Measurements from ENCODE around the gene TMEM19. TPM values are rescaled to one million over a fixed set of nuclear protein-coding genes. Genes with fewer than 3 reads are reported as not detected.

Gene TMEM19
- total RNA-seq, 1 experiment from 2014 or later: 56.3 TPM

GRCh38 chr12:71653137-71653536, 32.7 kb upstream of the TMEM19 start:
- peaks cover 17% of the 10 kb centered on the region for H3K9me3 ChIP-seq (ENCODE audit: low read depth, low read length, poor library complexity, severe bottlenecking)
- no peak for DNase-seq (ENCODE audit: low spot score)
- peaks cover 4% of the 10 kb centered on the region for H3K4me1 ChIP-seq (ENCODE audit: insufficient read depth, low read length, poor library complexity, severe bottlenecking)
- H3K27ac ChIP-seq (ENCODE audit: low read depth, low read length, poor library complexity, severe bottlenecking): no peak overlapping the region
- ChIA-PET CTCF (no interaction called here), POLR2A (ENCODE audit: low non-redundant PET) (no interaction called here)
- H3K27me3 ChIP-seq (replicated peaks; ENCODE audit: insufficient read depth, low read depth, low read length, poor library complexity): no peaks in the 10 kb centered on the region
- no TSS peak for BruUV-seq (replicated peaks)
- intact Hi-C loops (cut with micrococcal nuclease; ENCODE audit: unreplicated experiment): no loop called here
- peaks cover 64% of the 10 kb centered on the region for H3K36me3 ChIP-seq (ENCODE audit: insufficient read depth, low read length, poor library complexity, severe bottlenecking)
- H3K4me3 ChIP-seq (ENCODE audit: low read depth, low read length, poor library complexity, severe bottlenecking): no peak overlapping the region
- TF ChIP-seq EZH2 (IDR thresholded peaks at IDR 0.05; ENCODE audit: borderline replicate concordance, low read depth, low read length, poor library complexity, severe bottlenecking) (no peak), CTCF (conservative IDR thresholded peaks at IDR 0.05; ENCODE audit: low read depth, low read length) (no peak)

- TF ChIP-seq CTCF (conservative IDR thresholded peaks at IDR 0.05; ENCODE audit: low read depth, low read length) (no peak), EZH2 (IDR thresholded peaks at IDR 0.05; ENCODE audit: borderline replicate concordance, low read depth, low read length, poor library complexity, severe bottlenecking) (no peak)
- no peaks in the 10 kb centered on the region for H3K27me3 ChIP-seq (replicated peaks; ENCODE audit: insufficient read depth, low read depth, low read length, poor library complexity)
- H3K4me3 ChIP-seq (ENCODE audit: low read depth, low read length, poor library complexity, severe bottlenecking): no peak overlapping the region
- no peak for DNase-seq (ENCODE audit: low spot score)
- no peak overlapping the region for H3K27ac ChIP-seq (ENCODE audit: low read depth, low read length, poor library complexity, severe bottlenecking)
- BruUV-seq (replicated peaks): no TSS peak
- peaks cover 69% of the 10 kb centered on the region for H3K36me3 ChIP-seq (ENCODE audit: insufficient read depth, low read length, poor library complexity, severe bottlenecking)
- peaks cover 17% of the 10 kb centered on the region for H3K9me3 ChIP-seq (ENCODE audit: low read depth, low read length, poor library complexity, severe bottlenecking)
- POLR2A ChIA-PET (ENCODE audit: low non-redundant PET): interaction anchor here (0.7 kb wide), 1 partner anchor 76 kb away, joined by 4 read pairs; no protein-coding TSS in a partner anchor
- CTCF ChIA-PET: no interaction called here
- intact Hi-C loops (cut with micrococcal nuclease; ENCODE audit: unreplicated experiment): no loop called here
- peaks cover 4% of the 10 kb centered on the region for H3K4me1 ChIP-seq (ENCODE audit: insufficient read depth, low read length, poor library complexity, severe bottlenecking)
Measured at GRCh38 chr12:71654200-71654599, 31.7 kb upstream of the TMEM19 start.

GRCh38 chr12:71655495-71655894, 30.4 kb upstream of the TMEM19 start:
- H3K9me3 ChIP-seq (ENCODE audit: low read depth, low read length, poor library complexity, severe bottlenecking): peaks cover 17% of the 10 kb centered on the region
- no TSS peak for BruUV-seq (replicated peaks)
- POLR2A ChIA-PET (ENCODE audit: low non-redundant PET): no interaction called here
- H3K4me3 ChIP-seq (ENCODE audit: low read depth, low read length, poor library complexity, severe bottlenecking): no peak overlapping the region
- CTCF ChIA-PET: no interaction called here
- no peak for DNase-seq (ENCODE audit: low spot score)
- peaks cover 4% of the 10 kb centered on the region for H3K4me1 ChIP-seq (ENCODE audit: insufficient read depth, low read length, poor library complexity, severe bottlenecking)
- H3K27ac ChIP-seq (ENCODE audit: low read depth, low read length, poor library complexity, severe bottlenecking): no peak overlapping the region
- H3K36me3 ChIP-seq (ENCODE audit: insufficient read depth, low read length, poor library complexity, severe bottlenecking): peaks cover 80% of the 10 kb centered on the region
- H3K27me3 ChIP-seq (replicated peaks; ENCODE audit: insufficient read depth, low read depth, low read length, poor library complexity): no peaks in the 10 kb centered on the region
- intact Hi-C loops (cut with micrococcal nuclease; ENCODE audit: unreplicated experiment): no loop called here
- TF ChIP-seq EZH2 (IDR thresholded peaks at IDR 0.05; ENCODE audit: borderline replicate concordance, low read depth, low read length, poor library complexity, severe bottlenecking) (no peak), CTCF (conservative IDR thresholded peaks at IDR 0.05; ENCODE audit: low read depth, low read length) (no peak)
